NCI-H1436 treated with DMSO at 0.1 percent for 48 hours (cell line): Measurements from ENCODE around the gene ZNF580.

Experiments used
- DNase-seq: peaks from one replicate; lab custom pipeline; 2025; lab: John Stamatoyannopoulos, UW

ZNF580 gene

DNA sequence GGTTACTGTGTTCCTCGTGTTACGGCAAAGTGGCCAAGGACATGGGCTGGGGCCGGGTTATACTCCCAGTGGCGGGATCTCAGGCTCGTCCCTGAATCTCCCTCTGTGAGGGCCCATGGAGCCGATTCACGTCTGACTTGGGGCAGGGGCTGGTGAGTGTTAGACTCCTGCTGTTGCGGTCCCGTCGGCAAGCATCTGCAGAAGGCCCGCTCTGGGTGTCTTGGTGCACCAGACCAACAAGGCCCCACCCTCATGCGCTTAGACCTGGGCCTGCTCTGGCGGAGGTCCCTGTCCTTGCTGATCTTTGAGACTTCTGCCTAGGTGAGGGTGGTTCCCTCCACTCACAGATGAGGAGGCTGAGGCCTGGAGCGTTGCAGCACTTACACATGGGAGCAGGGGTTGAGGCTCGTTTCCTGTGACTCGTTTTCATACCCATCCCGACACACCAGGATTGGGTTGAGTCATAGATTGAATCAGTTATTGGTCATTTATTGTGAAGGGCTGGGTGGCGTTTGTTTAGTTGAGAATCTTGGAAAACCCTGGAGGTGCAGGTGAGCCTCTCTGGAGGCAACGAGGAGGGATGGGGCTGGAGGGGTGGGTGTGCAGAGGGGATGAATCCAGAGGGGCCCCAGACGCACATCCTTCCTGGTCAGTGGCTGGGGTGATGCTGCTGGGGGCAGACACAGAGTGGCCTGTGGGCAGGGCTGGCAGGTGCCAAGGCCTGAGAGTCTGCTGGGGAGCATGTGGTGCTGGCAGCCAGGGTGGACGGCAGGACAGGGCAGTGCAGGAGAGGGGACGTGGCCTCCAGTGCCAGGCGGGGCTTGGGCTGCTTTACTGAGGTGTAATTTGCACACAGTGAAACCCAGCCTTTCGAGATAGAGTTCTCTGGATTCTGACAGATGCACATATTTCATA, 38.8 kb downstream of the ZNF580 start:
- no peak for DNase-seq

DNA sequence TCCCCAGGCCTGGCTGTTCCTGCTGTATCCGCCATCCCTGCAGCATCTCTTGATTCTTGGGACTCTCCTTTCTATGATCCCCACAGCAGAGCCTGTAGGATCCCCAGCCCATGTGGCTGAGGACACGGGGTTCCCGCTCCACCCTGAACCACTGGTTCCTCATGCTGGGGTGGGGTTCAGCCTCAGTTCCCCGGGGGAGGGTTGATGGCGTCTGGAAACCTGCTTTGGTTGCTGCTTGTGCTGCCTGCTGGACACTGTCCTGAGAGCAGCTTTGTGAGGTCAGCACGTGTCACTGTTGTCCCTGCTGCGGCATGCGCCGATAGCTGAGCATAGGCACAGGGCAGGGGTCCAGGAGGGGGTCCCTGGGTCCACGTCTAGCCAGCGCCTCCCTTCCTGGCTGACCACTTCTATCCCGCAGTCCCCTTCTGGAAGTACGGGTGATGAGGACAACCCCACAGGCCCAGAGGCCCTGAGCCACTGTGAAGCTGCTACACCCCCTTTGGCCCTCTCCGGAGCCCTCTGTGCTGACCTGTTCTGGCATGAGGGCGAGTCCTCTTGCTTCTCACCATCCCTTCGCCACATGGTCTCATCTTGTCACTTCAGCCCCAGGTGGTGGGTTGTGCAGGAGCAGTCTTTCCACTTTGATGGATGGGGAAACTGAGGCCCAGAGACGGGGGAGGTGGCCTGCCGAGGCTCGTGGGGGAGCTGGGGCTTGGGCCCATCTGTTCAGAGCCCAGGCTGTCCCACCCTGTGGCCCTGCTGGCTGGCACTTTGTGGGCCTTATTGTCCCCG, 39.7 kb downstream of the ZNF580 start:
- DNase-seq: no peak

DNA sequence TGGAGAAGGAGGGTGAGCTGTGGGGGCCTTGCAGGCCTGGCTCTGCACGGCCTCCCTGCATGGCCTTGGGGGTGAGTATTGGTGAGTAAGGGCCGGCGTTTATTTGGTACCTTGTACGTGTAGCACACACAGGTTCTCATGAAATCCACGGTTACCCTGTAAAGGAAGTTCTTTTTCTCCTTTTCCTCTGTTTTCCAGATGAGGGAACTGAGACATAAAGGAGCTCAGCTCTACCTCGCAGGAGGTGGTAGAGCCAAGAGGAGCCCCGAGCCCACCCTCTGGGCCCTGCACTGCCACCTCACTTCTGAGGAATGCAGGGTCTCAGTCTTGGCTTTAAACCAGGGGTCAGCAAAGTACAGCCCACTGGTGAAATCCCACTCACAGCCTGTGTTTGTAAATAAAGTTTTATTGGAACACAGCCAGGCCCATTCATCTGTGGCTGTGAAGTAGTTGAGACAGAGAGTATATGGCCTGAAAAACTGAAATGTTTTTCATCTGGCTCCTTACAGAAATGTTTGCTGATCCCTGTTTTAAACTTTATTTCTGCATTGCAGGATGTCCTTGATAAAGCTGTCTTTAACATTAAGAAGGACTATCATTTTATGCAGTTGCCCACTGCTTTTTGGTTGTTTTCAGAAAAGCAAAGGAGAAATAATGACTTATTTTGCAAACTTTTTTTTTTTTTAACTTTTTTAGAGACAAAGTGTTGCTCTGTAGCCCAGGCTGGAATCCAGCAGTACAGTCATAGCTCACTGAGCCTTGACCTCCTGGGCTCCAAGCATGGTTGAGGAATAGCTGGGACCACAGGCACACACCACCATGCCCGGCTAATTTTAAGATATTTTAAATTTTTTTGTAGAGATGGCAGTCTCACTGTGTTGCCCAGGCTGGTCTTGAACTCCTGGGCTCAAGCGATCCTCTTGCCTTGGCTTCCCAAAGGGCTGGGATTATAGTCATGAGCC, 40.6 kb downstream of the ZNF580 start:
- no peak for DNase-seq

DNA sequence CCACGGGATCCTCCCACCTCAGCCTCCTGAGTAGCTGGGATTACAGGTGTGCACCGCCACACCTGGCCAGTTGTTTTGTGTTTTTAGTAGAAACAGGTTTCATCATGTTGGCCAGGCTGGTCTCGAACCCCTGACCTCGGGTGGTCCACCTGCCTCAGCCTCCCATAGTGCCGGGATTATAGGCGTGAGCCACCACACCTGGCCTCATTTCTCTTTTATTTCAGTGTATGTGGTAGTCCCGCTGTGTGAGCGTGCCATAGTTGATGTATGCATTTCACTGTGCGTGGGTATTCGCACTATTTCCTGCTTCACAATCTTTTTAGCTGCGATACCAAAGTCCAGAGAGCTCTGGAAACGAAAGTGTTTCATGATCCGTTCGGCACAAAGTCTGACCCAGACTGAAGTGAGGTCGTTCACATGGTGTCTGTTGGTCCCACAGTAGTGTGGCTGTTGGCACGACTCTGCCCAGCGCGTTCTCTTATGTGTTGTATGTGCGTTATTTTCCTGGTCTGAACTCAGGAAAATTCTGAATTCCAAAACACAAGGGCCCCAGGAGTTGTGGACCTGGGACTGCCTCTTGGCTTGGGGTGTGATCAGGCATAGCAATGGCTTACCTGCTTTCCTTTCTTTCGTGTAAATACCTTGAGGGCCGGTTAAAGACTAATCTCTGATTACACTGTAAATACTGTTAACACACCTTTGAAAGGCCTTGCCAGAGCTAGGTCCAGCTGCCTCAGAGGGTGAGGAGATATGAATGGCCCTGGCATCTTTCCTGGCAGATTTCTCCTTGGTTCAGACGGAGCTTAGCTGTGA, 42.9 kb downstream of the ZNF580 start:
- DNase-seq: no peak

DNA sequence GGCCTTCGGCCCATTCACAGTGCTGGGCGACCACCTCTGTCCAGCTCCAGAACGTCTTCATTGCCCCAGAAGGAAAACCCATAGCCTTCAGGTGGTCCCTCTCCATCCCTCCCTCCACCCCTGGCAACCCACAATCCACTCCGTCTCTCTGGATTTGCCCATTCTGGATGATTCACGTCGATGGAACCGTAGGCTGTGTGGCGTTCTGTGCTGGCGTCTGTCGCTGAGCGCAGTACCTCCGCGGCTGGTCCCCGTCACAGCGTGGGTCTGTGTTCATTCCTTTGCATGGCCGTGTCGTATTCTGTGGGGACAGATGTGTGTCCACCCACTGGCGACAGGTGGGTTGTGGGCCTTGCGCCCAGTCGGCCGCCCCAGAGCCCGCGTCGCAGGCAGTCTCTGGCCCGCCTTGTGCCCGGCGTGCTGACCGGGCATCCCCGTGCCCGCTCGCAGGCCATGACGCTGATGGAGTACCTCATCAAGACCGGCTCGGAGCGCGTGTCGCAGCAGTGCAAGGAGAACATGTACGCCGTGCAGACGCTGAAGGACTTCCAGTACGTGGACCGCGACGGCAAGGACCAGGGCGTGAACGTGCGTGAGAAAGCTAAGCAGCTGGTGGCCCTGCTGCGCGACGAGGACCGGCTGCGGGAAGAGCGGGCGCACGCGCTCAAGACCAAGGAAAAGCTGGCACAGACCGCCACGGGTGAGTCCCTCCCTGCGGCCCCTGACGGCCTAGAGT, 44.3 kb downstream of the ZNF580 start:
- no peak for DNase-seq

DNA sequence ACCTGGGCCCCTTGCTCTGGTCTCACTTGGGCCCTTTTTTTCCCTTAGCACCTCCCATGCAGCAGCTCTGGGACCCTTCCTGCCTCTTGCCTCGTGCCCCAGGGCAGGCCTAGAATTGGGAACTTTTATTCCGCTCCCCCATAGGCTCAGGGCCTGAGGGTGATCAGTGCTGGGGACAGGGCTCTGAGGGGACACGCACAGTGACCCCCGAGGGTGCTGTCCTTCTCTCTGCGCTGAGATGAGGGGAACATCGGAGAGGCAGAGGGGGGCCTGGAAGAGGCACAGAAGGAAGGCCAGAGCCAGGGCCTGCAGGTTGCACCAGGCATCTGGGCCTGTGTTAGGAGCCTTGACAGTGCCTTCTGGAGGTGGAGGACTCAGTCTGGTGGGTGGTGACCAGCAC, 45.0 kb downstream of the ZNF580 start:
- DNase-seq: no peak

DNA sequence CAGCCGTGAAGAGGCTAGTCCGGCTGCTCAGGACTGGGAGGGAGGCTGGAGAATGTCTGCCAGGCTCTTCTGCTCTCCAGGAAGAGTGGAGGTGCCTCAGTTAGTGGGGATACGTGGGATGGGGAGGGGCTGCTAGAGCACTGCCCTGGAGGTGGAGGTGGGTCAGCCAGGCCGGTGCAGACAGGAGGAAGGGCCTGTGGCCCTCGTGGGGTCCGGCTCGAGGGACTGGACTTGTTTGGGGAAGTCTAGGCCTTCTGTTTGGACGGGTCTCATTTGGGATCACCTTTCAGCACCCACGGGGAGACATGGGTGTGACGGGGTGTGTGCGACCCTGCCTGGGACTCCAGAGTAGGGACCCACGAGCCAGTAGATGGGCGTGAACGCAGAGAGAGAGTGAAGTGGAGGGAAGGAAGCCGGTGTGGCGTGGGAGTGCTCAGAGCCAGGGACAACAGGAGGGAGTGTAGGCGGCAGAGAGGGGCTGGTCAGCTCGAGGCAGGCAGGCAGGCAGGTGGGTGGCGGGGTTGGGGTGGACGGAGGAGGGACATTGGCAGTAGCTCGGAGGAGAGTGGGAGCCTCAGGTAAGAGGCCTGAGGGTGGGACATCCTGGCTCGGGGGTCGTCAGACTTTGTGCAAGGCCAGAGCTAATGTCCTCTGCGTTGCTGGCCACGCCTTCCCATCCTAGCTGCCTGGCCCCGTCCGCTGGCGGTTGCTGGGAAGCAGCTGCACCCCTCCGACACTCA, 45.7 kb downstream of the ZNF580 start:
- DNase-seq: no peak

DNA sequence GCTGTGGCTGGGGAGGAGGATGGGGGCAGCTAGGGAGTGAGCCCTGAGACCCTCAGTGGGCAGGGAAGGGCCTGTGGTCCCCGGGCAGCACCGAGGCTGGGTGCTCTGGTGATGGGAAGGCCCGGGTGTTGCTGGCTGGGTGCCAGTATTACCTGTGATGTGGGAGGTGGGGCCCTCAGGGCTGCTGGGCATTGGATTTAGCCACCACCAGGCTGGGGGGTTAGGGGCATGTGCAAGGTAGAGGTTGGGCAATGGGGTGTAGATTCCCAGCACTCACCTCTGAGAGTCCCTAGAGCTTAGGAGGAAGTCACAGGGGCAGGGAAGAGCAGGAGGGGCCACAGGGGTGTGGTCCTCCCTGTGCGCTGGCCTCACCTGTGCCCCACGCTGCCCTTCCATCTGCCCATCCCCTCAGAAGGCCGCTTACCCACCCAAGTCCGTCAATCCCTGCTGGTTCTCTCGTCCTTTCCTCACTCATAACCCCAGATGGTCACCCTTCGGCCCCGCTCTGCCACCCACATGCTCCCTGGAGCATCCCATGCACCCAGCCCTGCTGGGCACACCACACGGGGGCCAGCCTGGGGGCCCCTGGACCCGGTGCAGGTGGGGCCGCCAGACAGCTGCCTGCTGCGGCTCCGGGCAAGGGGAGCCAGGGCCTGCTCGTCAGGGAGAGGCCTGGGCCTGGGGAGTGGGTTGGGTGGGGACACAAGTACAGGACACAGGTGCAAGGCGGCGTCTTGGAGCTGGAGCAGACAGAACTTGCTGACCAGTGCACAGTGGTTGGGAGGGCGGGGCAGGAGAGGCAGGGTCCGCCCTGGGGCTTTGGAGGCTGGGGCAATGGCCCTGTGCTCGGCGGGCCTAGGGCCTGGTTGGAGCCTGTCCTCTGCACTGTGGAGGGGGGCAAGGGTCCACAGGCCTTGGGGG, 46.7 kb downstream of the ZNF580 start:
- DNase-seq: no peak

DNA sequence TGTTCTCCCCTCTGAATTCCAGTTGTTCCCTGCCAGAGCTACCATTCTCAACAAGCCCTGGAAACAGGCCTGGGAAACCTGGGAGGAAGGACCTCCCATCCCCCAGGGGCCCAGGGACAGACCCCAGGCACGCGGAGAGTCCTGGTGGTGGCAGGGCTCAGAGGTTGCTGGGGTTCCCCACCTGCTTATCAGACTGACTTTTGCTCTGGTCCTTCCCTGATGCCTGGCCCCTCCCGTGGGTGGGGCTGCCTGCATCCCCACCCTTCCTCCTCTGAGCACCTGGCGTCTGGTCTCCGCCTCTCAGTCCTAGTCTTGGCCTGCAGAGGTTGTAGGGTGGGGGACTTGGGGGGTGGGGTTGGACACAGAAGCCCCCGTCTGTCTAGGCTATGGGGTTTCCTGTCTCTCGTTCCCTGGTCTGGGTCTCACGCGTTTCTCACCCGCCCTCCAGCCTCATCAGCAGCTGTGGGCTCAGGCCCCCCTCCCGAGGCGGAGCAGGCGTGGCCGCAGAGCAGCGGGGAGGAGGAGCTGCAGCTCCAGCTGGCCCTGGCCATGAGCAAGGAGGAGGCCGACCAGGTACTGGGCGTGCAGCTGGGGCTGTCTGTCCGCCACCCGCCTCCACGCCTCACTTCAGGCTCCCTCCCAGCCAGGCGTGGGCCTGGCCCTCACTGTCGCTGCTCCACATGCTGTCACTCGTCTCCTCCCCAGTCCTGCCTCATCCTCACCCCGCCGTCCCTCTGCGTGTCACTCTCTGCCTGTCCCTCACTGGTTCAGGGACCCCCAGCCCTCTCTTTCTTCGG, 47.8 kb downstream of the ZNF580 start:
- no peak for DNase-seq

DNA sequence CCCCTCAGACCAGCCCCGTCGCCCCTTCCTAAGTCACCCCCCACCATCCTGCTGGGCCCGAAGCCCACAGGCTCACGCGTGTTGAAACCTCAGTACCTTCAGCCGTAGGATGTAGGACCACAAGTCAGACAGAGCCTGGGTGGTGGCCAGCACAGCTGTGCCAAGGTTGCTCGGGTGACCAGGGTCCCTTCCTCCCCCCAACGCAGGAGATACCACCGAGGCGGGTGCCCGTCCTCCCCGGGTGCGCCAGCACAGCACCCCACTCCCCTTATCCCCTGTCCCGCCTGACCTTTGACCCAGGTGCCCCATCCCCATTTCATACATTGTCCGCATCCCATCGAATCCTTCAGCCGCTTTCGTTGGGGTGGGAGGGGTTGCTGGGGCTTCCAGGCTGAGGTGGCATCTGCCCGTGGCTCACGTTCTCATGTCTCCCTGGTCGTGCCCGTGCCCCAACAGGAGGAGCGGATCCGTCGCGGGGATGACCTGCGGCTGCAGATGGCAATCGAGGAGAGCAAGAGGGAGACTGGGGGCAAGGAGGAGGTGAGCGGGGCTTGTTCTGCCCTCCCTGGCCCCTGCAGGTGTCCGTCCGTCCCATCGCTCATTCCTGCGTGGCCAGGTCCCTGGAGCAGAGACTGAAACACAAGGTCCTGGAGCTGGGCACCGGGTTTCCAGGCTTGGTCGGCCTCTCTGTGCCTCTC, 48.8 kb downstream of the ZNF580 start:
- no peak for DNase-seq

DNA sequence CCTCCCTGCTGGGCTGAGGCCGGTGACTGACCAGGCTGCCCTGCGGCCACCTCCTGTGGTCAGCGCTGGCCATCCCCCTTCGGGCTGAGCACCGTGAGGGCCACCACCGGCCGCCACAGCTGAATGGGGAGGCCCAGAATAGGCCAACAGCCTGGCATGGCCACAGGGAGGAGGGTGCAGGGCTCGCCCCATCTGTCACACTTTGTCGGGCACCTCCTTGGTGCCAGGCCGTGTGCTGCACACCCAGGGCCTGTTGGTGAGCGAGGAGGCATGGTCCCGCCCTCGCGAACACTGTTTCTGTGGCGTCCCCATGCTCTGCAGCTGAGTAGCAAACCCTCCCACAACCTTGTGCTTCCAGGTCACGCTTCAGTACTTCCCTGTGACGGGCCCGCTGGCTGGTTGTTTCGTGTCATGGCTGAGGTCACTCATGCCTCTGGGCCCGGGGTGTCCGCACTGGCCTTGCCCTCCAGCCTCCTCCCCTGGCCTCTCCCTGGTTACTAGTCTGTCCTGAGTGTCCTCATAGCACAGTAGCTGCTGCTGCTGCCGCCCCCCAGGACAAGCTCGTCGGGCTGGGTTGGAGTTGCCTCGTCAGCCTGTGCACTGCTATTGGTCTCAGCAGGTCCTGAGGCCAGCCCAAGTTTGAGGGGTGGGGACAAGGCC, 49.4 kb downstream of the ZNF580 start:
- DNase-seq: no peak

DNA sequence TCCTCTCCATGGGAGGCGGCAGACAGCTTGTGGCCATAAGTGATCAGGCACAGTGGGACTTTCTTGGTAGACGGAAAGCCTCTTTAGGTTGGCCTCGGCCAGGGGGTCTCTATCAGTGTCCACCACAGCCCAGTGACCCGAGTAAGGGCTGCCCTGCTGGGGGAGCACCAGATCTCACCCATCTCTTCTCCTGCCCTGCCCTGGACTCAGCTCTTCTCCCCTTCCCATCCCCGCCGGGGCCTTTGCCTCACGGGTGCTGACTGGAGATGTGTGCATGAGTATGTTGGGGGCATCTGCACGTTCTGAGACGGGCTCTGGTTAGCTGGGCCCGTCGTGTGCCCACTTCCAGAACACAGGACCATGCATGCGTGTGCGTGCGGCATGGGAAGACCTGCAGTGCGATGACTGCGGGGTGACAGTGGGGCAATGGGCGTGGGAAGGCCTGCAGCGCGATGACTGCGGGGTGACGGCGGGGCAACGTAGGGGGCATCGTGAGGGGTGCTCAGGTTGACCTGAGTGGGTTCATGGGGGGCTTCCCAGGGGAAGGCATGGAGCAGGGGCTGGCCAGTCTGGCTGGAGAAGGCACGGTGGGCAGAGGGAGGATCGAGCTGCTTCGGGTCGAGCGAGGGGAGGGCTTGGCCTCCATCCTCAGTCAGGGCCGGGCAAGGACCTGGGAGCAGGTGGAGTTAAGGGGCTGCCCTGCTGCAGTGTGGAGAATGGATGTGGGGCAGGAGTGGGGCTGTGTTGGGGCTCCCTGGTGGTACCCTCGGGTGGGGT, 50.2 kb downstream of the ZNF580 start:
- no peak for DNase-seq

DNA sequence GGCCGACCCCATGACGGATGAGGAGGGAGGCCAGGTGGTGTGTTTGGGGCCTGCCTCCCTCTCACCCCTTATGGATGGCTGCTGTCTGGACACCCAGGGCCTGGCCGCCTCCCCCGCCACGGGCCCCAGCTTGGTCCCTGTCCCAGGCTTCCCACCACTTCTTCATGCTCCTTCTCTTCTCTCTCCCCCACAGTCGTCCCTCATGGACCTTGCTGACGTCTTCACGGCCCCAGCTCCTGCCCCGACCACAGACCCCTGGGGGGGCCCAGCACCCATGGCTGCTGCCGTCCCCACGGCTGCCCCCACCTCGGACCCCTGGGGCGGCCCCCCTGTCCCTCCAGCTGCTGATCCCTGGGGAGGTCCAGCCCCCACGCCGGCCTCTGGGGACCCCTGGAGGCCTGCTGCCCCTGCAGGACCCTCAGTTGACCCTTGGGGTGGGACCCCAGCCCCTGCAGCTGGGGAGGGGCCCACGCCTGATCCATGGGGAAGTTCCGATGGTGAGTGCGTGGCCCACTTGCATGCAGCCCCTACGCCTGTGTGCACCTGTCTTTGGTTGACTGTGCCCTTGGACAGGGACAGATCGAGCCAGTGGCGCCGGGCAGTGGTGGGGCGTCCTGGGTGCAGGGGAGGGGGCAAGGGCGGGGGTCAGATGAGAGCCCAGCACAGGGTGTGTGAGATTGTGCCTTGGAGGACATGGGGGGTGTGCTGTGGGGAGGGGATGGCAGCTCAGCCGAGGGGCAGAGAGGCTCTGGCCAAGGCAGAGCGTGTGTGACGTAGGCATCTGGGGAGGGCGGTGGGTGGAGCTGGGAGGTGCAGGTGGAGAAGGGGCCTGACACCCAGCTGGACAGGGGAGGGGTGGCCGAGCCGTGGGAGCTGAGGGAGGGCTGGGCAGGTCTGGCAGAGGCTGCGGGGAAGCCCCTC, 51.0 kb downstream of the ZNF580 start:
- no peak for DNase-seq

DNA sequence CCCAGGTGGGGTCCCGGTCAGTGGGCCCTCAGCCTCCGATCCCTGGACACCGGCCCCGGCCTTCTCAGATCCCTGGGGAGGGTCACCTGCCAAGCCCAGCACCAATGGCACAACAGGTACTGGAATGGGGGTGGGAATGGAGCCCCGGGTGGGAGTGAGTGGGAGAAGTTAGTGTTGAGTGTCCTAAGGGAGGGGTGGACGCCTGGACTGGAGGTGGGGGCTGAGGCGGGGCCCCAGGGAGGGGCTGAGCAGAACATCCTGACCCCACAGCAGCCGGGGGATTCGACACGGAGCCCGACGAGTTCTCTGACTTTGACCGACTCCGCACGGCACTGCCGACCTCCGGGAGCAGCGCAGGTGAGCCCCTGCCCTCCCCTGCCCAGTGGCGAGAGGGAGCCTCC, 51.9 kb downstream of the ZNF580 start:
- no peak for DNase-seq
